OCI-LY7 (cell line): Measurements from ENCODE around the gene PMVK. TPM values are rescaled to one million over a fixed set of nuclear protein-coding genes. Genes with fewer than 3 reads are reported as not detected.

Experiments used
- BruUV-seq: library from RNA; stranded (reverse); fragments of 400-500 nt; replicated peaks from 2 replicates; lab custom pipeline; 2021; lab: Mats Ljungman, UMichigan
- CTCF ChIA-PET: fragments of 300-600 bp; sonication (Branson Sonifier 250); formaldehyde crosslinking; loops from one replicate; lab custom pipeline; 2022; ENCODE audit warnings: antibody characterized with exemption; ENCODE audit not compliant: unreplicated experiment; lab: Charles Lee
- POLR2A ChIA-PET: fragments of 300-600 bp; sonication (Branson Sonifier 250); formaldehyde crosslinking; loops from one replicate; lab custom pipeline; 2022; ENCODE audit warnings: antibody characterized with exemption; lab: Charles Lee
- DNase-seq: peaks from one replicate; pipeline ENCODE4 v3.0.0-alpha.2; 2015; ENCODE audit warnings: low spot score
- H2AFZ ChIP-seq: fragments of 200-600 bp; sonication (generic), shearing (Covaris generic); 2 replicates; pipeline ENCODE4 v1.6.1; 2014; ENCODE audit warnings: mild to moderate bottlenecking, antibody characterized with exemption, low read length, moderate library complexity
- H3K27ac ChIP-seq: fragments of 200-600 bp; sonication (generic); 2 replicates; pipeline ENCODE4 v1.5.1; 2014; ENCODE audit warnings: mixed run types, low read depth, mild to moderate bottlenecking, moderate library complexity, low read length, inconsistent platforms; ENCODE audit not compliant: poor library complexity, severe bottlenecking
- H3K36me3 ChIP-seq: fragments of 200-600 bp; sonication (generic); 2 replicates; pipeline ENCODE4 v1.6.1; 2014; ENCODE audit warnings: mild to moderate bottlenecking, antibody characterized with exemption, low read length, moderate library complexity, mixed read lengths; ENCODE audit not compliant: insufficient read depth
- H3K4me1 ChIP-seq: fragments of 200-600 bp; sonication (generic); 2 replicates; pipeline ENCODE4 v1.5.1; 2014; ENCODE audit warnings: mild to moderate bottlenecking, low read length; ENCODE audit not compliant: insufficient read depth, poor library complexity, severe bottlenecking
- H3K4me2 ChIP-seq: fragments of 200-600 bp; sonication (generic); 2 replicates; pipeline ENCODE4 v1.6.1; 2014; ENCODE audit warnings: mild to moderate bottlenecking, low read length
- H3K4me3 ChIP-seq: fragments of 200-600 bp; sonication (generic); 2 replicates; pipeline ENCODE4 v1.5.1; 2014; ENCODE audit warnings: mild to moderate bottlenecking, low read depth, low read length; ENCODE audit not compliant: poor library complexity, severe bottlenecking
- H3K79me2 ChIP-seq: fragments of 200-600 bp; sonication (generic); 2 replicates; pipeline ENCODE4 v1.6.1; 2016; ENCODE audit warnings: low read depth, mild to moderate bottlenecking, low read length, moderate library complexity, mixed read lengths; ENCODE audit not compliant: insufficient read depth
- H3K9me2 ChIP-seq: fragments of 200-600 bp; sonication (generic); 2 replicates; pipeline ENCODE4 v1.6.1; 2016; ENCODE audit warnings: mild to moderate bottlenecking, low read length, mixed read lengths; ENCODE audit not compliant: insufficient read depth
- H3K9me3 ChIP-seq: fragments of 200-600 bp; sonication (generic); 2 replicates; pipeline ENCODE4 v1.6.1; 2014; ENCODE audit warnings: mild to moderate bottlenecking, mixed run types, low read length, mixed read lengths
- H4K20me1 ChIP-seq: fragments of 200-600 bp; sonication (generic); 2 replicates; pipeline ENCODE4 v1.6.1; 2014; ENCODE audit warnings: mild to moderate bottlenecking, antibody characterized with exemption, low read length, moderate library complexity, mixed read lengths; ENCODE audit not compliant: insufficient read depth
- EZH2phosphoT487 ChIP-seq: fragments of 200-600 bp; sonication (generic); IDR thresholded peaks from 2 replicates; pipeline ENCODE4 v1.6.1; 2018; ENCODE audit warnings: low read depth, borderline replicate concordance, mild to moderate bottlenecking, mixed run types, antibody characterized with exemption, low read length, moderate library complexity, mixed read lengths
- intact Hi-C: fragments of 100-400 bp; cut with micrococcal nuclease; formaldehyde crosslinking; loops from one replicate; pipeline ENCODE4 v1.10.0; 2022; ENCODE audit not compliant: unreplicated experiment
- total RNA-seq, 2 experiments: library from RNA; depleted of rRNA in 1 of 2; stranded (reverse); fragments of >200 nt in 1 of 2; shearing (Covaris generic) in 1 of 2; gene quantifications; 2 replicates each; pipeline ENCODE4 v1.2.3, GENCODE V29; 2014 to 2022
- TF ChIP-seq, protein P1 (sequence below): fragments of 200-600 bp; sonication (generic); conservative IDR thresholded peaks from 2 replicates; pipeline ENCODE4 v1.5.1; 2014; ENCODE audit warnings: mild to moderate bottlenecking, antibody characterized with exemption, low read length, moderate library complexity, mixed read lengths

The PMVK gene
- total RNA-seq, 2 experiments from 2014 or later, result 16.3 to 54.0 TPM

DNA sequence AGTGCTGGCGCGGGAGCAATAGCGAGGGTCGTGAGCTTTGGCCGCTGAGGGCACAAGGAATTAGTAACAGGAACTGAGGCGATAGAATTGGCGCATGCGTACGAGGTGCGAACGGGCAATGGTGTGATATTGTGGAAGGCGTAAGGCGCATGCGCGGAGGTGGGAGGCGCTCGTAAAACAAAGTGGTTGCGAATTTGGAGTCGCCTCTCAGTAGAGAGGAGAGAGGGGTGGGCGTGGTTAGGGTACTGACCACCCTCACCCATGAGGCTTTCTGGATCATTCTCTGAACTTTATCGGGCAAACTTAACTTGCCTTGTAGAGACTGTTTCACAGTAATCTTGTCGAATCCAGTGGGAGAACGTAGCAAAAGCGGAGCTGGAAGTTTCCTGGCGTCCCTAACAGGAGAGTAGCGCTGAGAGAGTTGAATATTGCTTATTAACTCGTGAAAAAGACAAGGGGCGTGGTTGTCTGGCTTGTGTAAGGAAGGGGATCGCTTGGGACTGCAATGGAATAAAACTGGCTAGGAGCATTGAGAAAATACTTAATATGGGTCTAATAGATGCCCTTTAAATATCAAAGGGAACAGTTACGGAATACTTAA lies 38.4 kb upstream of the PMVK start:
- peaks cover 15% of the 10 kb centered on the region; the same call in 1 of the 2 replicates for H4K20me1 ChIP-seq
- no peak overlapping the region; the same call in 1 of the 2 replicates for H2AFZ ChIP-seq
- H3K79me2 ChIP-seq, result peaks cover 72% of the 10 kb centered on the region
- H3K27ac ChIP-seq, result peak overlapping the region; percentile 89
- peak overlapping the region; percentile 83 for H3K4me2 ChIP-seq
- ChIA-PET CTCF (no interaction called here), POLR2A (interaction anchor here (0.5 to 0.8 kb wide), 3 partner anchors 47 to 114 kb away, joined by 3 read pairs; no protein-coding TSS in a partner anchor)
- no peaks in the 10 kb centered on the region for H3K9me2 ChIP-seq
- DNase-seq, result peak; percentile 98
- TSS peak; percentile 55 for BruUV-seq
- intact Hi-C loops, result loop anchor here (1.0 kb wide), 3 partner anchors 8 to 24 kb away; partner anchors contain the start of genes FLAD1 and PYGO2
- peak overlapping the region; percentile 83 for H3K4me3 ChIP-seq
- TF ChIP-seq EZH2phosphoT487, result no peak
- TF ChIP-seq, protein P1, sequence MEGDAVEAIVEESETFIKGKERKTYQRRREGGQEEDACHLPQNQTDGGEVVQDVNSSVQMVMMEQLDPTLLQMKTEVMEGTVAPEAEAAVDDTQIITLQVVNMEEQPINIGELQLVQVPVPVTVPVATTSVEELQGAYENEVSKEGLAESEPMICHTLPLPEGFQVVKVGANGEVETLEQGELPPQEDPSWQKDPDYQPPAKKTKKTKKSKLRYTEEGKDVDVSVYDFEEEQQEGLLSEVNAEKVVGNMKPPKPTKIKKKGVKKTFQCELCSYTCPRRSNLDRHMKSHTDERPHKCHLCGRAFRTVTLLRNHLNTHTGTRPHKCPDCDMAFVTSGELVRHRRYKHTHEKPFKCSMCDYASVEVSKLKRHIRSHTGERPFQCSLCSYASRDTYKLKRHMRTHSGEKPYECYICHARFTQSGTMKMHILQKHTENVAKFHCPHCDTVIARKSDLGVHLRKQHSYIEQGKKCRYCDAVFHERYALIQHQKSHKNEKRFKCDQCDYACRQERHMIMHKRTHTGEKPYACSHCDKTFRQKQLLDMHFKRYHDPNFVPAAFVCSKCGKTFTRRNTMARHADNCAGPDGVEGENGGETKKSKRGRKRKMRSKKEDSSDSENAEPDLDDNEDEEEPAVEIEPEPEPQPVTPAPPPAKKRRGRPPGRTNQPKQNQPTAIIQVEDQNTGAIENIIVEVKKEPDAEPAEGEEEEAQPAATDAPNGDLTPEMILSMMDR, result no peak
- no peaks in the 10 kb centered on the region for H3K9me3 ChIP-seq
- H3K4me1 ChIP-seq, result peaks cover 52% of the 10 kb centered on the region
- H3K36me3 ChIP-seq, result peaks cover 49% of the 10 kb centered on the region

DNA sequence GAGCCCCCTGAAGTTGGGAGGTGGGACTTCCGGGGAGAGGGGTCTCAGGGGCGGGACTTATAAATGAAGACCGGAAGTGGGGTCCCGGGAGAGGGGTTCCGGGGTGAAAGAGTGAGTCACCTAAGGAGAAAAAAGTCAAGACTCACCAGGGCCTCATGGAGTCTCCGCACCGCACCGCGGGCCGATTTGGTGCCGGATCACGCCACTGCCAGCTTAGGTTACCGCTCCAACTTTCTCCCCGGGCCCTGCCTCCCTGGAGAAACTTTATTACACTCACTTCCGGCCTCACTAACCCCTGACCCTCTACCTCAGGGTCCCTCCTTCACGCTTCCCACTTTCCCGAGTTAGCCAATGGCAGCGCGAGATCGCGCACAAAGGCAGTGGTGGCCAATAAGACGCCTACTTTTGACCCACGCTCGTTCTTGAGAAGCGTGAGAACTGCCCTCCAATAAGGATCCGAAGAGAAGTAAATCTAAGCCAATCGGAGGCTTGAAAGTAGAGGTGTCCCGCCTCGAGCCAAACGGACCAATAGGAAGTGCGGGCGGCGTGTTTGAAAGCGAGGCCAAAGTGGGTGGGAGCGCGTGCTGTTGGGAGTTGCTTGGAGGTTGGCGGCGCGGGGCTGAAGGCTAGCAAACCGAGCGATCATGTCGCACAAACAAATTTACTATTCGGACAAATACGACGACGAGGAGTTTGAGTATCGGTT lies 37.7 kb upstream of the PMVK start, which contains the start of gene CKS1B:
TSS of gene CKS1B (plus strand) at position 580 of the 706 bp plus-strand sequence. CDS start at position 645, 65 bp downstream.
- CTCF ChIA-PET, result no interaction called here
- no TSS peak for BruUV-seq
- peaks cover 52% of the 10 kb centered on the region for H3K4me1 ChIP-seq
- no peaks in the 10 kb centered on the region for H3K9me2 ChIP-seq
- H3K79me2 ChIP-seq, result peaks cover 72% of the 10 kb centered on the region
- H3K36me3 ChIP-seq, result peaks cover 50% of the 10 kb centered on the region
- H4K20me1 ChIP-seq, result peaks cover 15% of the 10 kb centered on the region; the same call in 1 of the 2 replicates
- peak within 1 kb of the TSS; percentile 20; the same call in 1 of the 2 replicates for H2AFZ ChIP-seq
- peak within 1 kb of the TSS; percentile 89 for H3K27ac ChIP-seq
- TF ChIP-seq EZH2phosphoT487, result no peak
- TF ChIP-seq, protein P1, result no peak
- intact Hi-C loops, result loop anchor here (1.0 kb wide), 2 partner anchors 13 to 25 kb away; partner anchors contain the start of gene PYGO2
- H3K4me3 ChIP-seq, result peak within 1 kb of the TSS; percentile 83
- POLR2A ChIA-PET, result interaction anchor here (0.5 to 1.7 kb wide), 10 partner anchors 16 to 338 kb away, joined by 3 to 6 read pairs (median 3); partner anchors contain the start of genes EFNA4, KCNN3, LENEP and PBXIP1
- peak within 1 kb of the TSS; percentile 86 for H3K4me2 ChIP-seq
- H3K9me3 ChIP-seq, result no peaks in the 10 kb centered on the region
- peak; percentile 100 for DNase-seq
